ENCODE results near the gene PLEKHA3. TPM values are rescaled to one million over a fixed set of nuclear protein-coding genes. Genes with fewer than 3 reads are reported as not detected.
"Not testable (repeated sequence)": the region's sequence is repeated elsewhere in the genome, so short reads cannot be mapped to it uniquely, and the experiment has no call there.

Gene PLEKHA3
- total RNA-seq, 1 donor, result 8.7 TPM

DNA sequence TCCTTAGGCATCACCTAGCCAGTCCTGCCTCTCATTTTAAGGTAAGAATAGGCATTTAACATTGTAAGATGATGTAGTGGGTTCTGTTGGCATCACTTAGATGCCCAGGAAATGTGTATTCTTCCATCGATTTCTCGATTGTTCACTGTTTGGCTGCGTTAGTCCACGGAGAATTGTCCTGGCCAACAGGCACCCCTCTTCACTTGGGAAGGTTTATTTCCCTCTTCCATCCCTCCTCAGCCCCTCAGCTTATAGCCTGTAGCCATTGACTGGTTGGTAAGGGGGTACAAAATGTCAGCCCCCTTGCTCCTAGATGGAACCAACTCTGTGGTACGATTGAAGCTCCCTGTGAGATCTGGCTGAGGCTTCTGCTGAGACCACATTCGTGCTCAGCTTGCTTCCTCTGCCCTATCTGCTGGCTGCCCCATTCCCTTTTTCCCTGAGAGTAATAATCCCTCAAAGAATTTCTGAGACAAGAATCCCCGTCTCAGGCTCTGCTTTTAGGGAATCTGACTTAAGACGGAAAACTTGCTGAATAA is 43.4 kb downstream of the PLEKHA3 start:
- H2AFZ ChIP-seq (ENCODE audit: low read length), result peak overlapping the region; percentile 92
- H3K27ac ChIP-seq (ENCODE audit: low read depth, low read length), result peak overlapping the region; percentile 81
- H3K79me2 ChIP-seq (ENCODE audit: insufficient read depth, low read length), result peaks cover 42% of the 10 kb centered on the region

DNA sequence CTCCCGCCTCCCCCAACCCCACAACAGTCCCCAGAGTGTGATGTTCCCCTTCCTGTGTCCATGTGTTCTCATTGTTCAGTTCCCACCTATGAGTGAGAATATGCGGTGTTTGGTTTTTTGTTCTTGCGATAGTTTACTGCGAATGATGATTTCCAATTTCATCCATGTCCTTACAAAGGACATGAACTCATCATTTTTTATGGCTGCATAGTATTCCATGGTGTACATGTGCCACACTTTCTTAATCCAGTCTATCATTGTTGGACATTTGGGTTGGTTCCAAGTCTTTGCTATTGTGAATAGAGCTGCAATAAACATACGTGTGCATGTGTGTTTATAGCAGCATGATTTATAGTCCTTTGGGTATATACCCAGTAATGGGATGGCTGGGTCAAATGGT is 44.8 kb downstream of the PLEKHA3 start:
- peaks cover 48% of the 10 kb centered on the region for H3K79me2 ChIP-seq (ENCODE audit: insufficient read depth, low read length)
- not testable (repeated sequence) for DNase-seq (ENCODE audit: insufficient read length, low spot score, missing footprints); H4K20me1 ChIP-seq (ENCODE audit: insufficient read depth, low read length); H3K36me3 ChIP-seq (ENCODE audit: insufficient read depth, low read length); H3K4me3 ChIP-seq (ENCODE audit: insufficient read depth, low read length); H3K4me1 ChIP-seq (ENCODE audit: insufficient read depth, low read length); H3K27ac ChIP-seq (ENCODE audit: low read depth, low read length); H3K9me3 ChIP-seq (ENCODE audit: low read depth, low read length); H3K27me3 ChIP-seq (ENCODE audit: insufficient read depth, low read length); H2AFZ ChIP-seq (ENCODE audit: low read length); H3K4me2 ChIP-seq (ENCODE audit: insufficient read depth, low read length)

More for the DNA sequence above, 43.4 kb downstream of the PLEKHA3 start:
- Histone ChIP-seq H3K36me3 (ENCODE audit: insufficient read depth, low read length) (no peaks in the 10 kb centered on the region), H3K4me2 (ENCODE audit: insufficient read depth, low read length) (peak overlapping the region; percentile 92), H3K4me3 (ENCODE audit: insufficient read depth, low read length) (peak overlapping the region; percentile 82), H3K4me1 (ENCODE audit: insufficient read depth, low read length) (no peaks in the 10 kb centered on the region), H3K9me3 (ENCODE audit: low read depth, low read length) (no peaks in the 10 kb centered on the region), H3K27me3 (ENCODE audit: insufficient read depth, low read length) (no peaks in the 10 kb centered on the region), H4K20me1 (ENCODE audit: insufficient read depth, low read length) (no peaks in the 10 kb centered on the region)
- DNase-seq (ENCODE audit: insufficient read length, low spot score, missing footprints), result no peak
- TF ChIP-seq, protein P1, sequence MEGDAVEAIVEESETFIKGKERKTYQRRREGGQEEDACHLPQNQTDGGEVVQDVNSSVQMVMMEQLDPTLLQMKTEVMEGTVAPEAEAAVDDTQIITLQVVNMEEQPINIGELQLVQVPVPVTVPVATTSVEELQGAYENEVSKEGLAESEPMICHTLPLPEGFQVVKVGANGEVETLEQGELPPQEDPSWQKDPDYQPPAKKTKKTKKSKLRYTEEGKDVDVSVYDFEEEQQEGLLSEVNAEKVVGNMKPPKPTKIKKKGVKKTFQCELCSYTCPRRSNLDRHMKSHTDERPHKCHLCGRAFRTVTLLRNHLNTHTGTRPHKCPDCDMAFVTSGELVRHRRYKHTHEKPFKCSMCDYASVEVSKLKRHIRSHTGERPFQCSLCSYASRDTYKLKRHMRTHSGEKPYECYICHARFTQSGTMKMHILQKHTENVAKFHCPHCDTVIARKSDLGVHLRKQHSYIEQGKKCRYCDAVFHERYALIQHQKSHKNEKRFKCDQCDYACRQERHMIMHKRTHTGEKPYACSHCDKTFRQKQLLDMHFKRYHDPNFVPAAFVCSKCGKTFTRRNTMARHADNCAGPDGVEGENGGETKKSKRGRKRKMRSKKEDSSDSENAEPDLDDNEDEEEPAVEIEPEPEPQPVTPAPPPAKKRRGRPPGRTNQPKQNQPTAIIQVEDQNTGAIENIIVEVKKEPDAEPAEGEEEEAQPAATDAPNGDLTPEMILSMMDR (IDR thresholded peaks at IDR 0.05; ENCODE audit: extremely low read depth, low read depth, low read length), result no peak

DNA sequence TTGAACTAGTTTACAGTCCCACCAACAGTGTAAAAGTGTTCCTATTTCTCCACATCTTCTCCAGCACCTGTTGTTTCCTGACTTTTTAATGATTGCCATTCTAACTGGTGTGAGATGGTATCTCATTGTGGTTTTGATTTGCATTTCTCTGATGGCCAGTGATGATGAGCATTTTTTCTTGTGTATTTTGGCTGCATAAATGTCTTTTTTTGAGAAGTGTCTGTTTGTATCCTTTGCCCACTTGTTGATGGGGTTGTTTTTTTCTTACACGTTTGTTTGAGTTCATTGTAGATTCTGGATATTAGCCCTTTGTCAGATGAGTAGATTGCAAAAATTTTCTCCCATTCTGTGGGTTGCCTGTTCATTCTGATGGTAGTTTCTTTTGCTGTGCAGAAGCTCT is 45.2 kb downstream of the PLEKHA3 start:
- peaks cover 52% of the 10 kb centered on the region for H3K79me2 ChIP-seq (ENCODE audit: insufficient read depth, low read length)

DNA sequence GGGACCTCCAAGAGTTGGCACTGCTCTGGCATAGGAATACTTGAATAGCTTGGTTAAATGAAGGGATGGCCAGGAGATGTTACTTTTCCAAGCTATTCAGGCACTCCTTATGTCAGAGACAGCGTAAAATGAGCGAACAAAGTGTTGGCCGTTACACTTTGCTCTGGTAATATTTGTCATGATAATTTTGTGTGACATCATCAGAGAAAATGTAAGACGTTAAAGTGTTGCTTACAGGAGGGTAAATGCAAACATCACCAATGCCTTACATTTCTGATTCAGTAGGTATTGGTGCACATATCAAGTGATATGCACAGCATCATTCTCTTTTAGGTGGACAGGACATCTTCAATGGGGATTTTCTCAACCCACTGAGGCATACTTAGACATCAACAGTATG is 46.0 kb downstream of the PLEKHA3 start:
- Histone ChIP-seq H3K4me2 (ENCODE audit: insufficient read depth, low read length) (no peak overlapping the region), H3K27ac (ENCODE audit: low read depth, low read length) (no peak overlapping the region), H2AFZ (ENCODE audit: low read length) (no peak overlapping the region), H3K36me3 (ENCODE audit: insufficient read depth, low read length) (peaks cover 2% of the 10 kb centered on the region), H3K79me2 (ENCODE audit: insufficient read depth, low read length) (peaks cover 60% of the 10 kb centered on the region), H3K27me3 (ENCODE audit: insufficient read depth, low read length) (no peaks in the 10 kb centered on the region), H4K20me1 (ENCODE audit: insufficient read depth, low read length) (no peaks in the 10 kb centered on the region), H3K4me1 (ENCODE audit: insufficient read depth, low read length) (peaks cover 3% of the 10 kb centered on the region), H3K4me3 (ENCODE audit: insufficient read depth, low read length) (no peak overlapping the region), H3K9me3 (ENCODE audit: low read depth, low read length) (no peaks in the 10 kb centered on the region)
- TF ChIP-seq, protein P1 (IDR thresholded peaks at IDR 0.05; ENCODE audit: extremely low read depth, low read depth, low read length), result no peak
- no peak for DNase-seq (ENCODE audit: insufficient read length, low spot score, missing footprints)

More for the DNA sequence above, 45.2 kb downstream of the PLEKHA3 start:
- H3K36me3 ChIP-seq (ENCODE audit: insufficient read depth, low read length); H3K9me3 ChIP-seq (ENCODE audit: low read depth, low read length); H4K20me1 ChIP-seq (ENCODE audit: insufficient read depth, low read length); H3K27me3 ChIP-seq (ENCODE audit: insufficient read depth, low read length); DNase-seq (ENCODE audit: insufficient read length, low spot score, missing footprints); H3K27ac ChIP-seq (ENCODE audit: low read depth, low read length); H2AFZ ChIP-seq (ENCODE audit: low read length); H3K4me3 ChIP-seq (ENCODE audit: insufficient read depth, low read length); H3K4me2 ChIP-seq (ENCODE audit: insufficient read depth, low read length); H3K4me1 ChIP-seq (ENCODE audit: insufficient read depth, low read length): not testable (repeated sequence)

DNA sequence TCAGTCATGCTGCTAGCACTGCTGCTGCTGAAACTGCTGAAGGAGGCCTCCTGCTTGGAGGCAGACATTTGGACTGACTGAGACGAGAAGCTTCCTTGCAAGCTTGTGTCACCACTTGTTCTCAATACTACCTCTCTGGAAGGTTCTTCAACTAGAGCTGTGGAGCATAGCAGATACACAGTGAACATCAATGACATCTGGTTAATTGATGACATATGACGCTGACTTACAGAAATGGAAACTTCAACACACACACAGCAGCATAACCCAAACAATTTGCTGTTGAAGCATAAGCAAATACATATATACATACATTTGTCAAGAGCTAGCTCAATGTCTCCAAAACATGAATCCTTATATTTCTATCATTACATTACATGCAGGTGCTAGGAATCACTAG is 47.3 kb downstream of the PLEKHA3 start:
- Histone ChIP-seq H3K27me3 (ENCODE audit: insufficient read depth, low read length) (no peaks in the 10 kb centered on the region), H3K27ac (ENCODE audit: low read depth, low read length) (no peak overlapping the region), H3K4me1 (ENCODE audit: insufficient read depth, low read length) (peaks cover 3% of the 10 kb centered on the region), H2AFZ (ENCODE audit: low read length) (no peak overlapping the region), H4K20me1 (ENCODE audit: insufficient read depth, low read length) (no peaks in the 10 kb centered on the region), H3K4me3 (ENCODE audit: insufficient read depth, low read length) (no peak overlapping the region), H3K4me2 (ENCODE audit: insufficient read depth, low read length) (no peak overlapping the region), H3K9me3 (ENCODE audit: low read depth, low read length) (no peaks in the 10 kb centered on the region), H3K79me2 (ENCODE audit: insufficient read depth, low read length) (peaks cover 73% of the 10 kb centered on the region), H3K36me3 (ENCODE audit: insufficient read depth, low read length) (peaks cover 13% of the 10 kb centered on the region)
- TF ChIP-seq, protein P1 (IDR thresholded peaks at IDR 0.05; ENCODE audit: extremely low read depth, low read depth, low read length), result no peak
- DNase-seq (ENCODE audit: insufficient read length, low spot score, missing footprints), result no peak

Data from osteoblast (primary cell).